Mucosa of descending colon (tissue), 3 donors: ENCODE measurements around the gene STXBP6. TPM values are rescaled to one million over a fixed set of nuclear protein-coding genes. Genes with fewer than 3 reads are reported as not detected.

ENCODE experiments used
- ATAC-seq: fragments of 200-7000 bp; cut with Tn5 transposase; one replicate; pipeline ENCODE4 v1.9.1; 2020; ENCODE audit warnings: mild to moderate bottlenecking, moderate library complexity
- DNase-seq, 3 donors: peaks; one replicate each; pipeline ENCODE4 v3.0.0-alpha.2; 2020
- H3K36me3 ChIP-seq: fragments of 200-600 bp; one replicate; pipeline ENCODE4 v1.8.0; 2021; ENCODE audit warnings: low read depth, mild to moderate bottlenecking
- H3K4me1 ChIP-seq: fragments of 200-600 bp; one replicate; pipeline ENCODE4 v1.8.0; 2021; ENCODE audit warnings: low read depth, mild to moderate bottlenecking
- H3K4me3 ChIP-seq: fragments of 200-600 bp; one replicate; pipeline ENCODE4 v1.8.0; 2021; ENCODE audit warnings: mild to moderate bottlenecking
- H3K9me3 ChIP-seq: fragments of 200-600 bp; one replicate; pipeline ENCODE4 v1.8.0; 2021; ENCODE audit warnings: mild to moderate bottlenecking
- CTCF ChIP-seq: fragments of 200-600 bp; IDR thresholded peaks from one replicate; pipeline ENCODE4 v1.8.0; 2022; ENCODE audit warnings: antibody characterized with exemption, mild to moderate bottlenecking
- intact Hi-C, 2 donors: fragments of 100-400 bp; cut with DNase I in 1 of 2; cut with micrococcal nuclease in 1 of 2; formaldehyde crosslinking; loops; one replicate each; pipeline versions ENCODE4 v1.11.0 to v1.11.1; 2022; cut with DNase I, micrococcal nuclease
- total RNA-seq, 3 donors: library from RNA; stranded (reverse); fragmentation: NEBNext Ultra II Directional in 2 of 3; extraction: Animal tissue kit (Norgen Biotek cat#: 25700) in 2 of 3; gene quantifications; one replicate each; pipeline versions ENCODE4 v1.2.1 to v1.2.4, GENCODE V29; 2021 to 2023
- donor health status: DM: no; HTN: no; CAD: no; lungs with moderate emphysema.
- donor health status: DM: no; HTN: no; CAD: no.
- donor health status: DM: no; HTN: yes; CAD: no.

STXBP6 gene
- total RNA-seq, 3 donors from 2014 or later, result 10.9 to 25.9 (median 19.8) TPM

GRCh38 chr14:24959791-24960331 is 90.1 kb downstream of the STXBP6 start:
- ATAC-seq (peak; percentile 71), DNase-seq (peak in 1 of 3 donors; percentile 31)
- Histone ChIP-seq H3K36me3 (no peaks in the 10 kb centered on the region), H3K4me3 (no peak overlapping the region), H3K9me3 (no peaks in the 10 kb centered on the region), H3K4me1 (no peaks in the 10 kb centered on the region)
- TF ChIP-seq CTCF, result no peak
- intact Hi-C loops, result no loop called here

DNA sequence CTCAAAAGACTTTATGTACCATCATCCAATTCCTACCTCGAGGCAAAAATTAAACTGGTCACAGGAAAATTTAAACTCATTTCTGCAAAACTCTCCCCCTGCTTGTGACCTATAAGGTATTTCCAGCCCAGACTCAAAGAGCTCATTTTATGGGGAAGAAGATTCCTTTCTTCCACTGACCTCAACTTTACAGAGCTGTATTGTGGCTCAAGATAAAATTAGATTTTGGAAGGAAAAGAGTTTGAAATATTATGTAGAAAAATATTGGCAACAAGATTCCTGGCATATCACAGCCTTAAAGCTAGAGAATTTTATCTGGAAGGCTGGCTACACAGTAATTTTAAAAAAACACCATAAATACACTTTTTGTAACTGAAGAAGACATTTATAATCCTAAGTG is 91.7 kb downstream of the STXBP6 start:
- DNase-seq, result no peak
- intact Hi-C loops, result no loop called here

GRCh38 chr14:24957814-24958213 is 92.1 kb downstream of the STXBP6 start:
- H3K9me3 ChIP-seq, result no peaks in the 10 kb centered on the region
- ATAC-seq (no peak), DNase-seq (no peak)
- no peaks in the 10 kb centered on the region for H3K4me1 ChIP-seq
- no peaks in the 10 kb centered on the region for H3K36me3 ChIP-seq
- no peak for TF ChIP-seq CTCF
- intact Hi-C loops, result no loop called here
- no peak overlapping the region for H3K4me3 ChIP-seq

More for the DNA sequence above, 91.7 kb downstream of the STXBP6 start:
- TF ChIP-seq CTCF, result no peak
- no peak for ATAC-seq
- Histone ChIP-seq H3K4me1 (no peaks in the 10 kb centered on the region), H3K4me3 (no peak overlapping the region), H3K9me3 (no peaks in the 10 kb centered on the region), H3K36me3 (no peaks in the 10 kb centered on the region)

DNA sequence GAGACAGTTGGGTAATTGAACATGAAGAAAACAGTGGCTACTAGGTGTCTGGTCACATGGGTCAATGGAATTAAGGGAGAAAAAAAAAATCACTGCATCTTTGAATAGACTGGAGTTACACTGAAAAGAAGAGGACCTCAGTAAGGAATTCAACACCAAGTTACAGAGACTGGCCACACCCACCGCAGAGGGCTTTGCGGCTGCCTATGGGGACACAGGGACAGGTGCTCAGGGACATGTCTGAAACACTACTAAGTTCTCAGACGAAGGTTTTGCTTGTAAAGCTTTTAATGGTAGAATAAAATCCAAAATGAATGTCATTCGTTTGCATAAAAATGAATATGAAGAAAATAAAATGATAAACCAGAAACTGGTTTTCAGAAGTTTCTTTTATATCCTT is 93.8 kb downstream of the STXBP6 start:
- no peak for ATAC-seq
- H3K4me1 ChIP-seq, result no peaks in the 10 kb centered on the region
- H3K36me3 ChIP-seq, result no peaks in the 10 kb centered on the region
- intact Hi-C loops, result no loop called here
- no peak for TF ChIP-seq CTCF
- H3K9me3 ChIP-seq, result no peaks in the 10 kb centered on the region
- DNase-seq, result no peak
- no peak overlapping the region for H3K4me3 ChIP-seq

DNA sequence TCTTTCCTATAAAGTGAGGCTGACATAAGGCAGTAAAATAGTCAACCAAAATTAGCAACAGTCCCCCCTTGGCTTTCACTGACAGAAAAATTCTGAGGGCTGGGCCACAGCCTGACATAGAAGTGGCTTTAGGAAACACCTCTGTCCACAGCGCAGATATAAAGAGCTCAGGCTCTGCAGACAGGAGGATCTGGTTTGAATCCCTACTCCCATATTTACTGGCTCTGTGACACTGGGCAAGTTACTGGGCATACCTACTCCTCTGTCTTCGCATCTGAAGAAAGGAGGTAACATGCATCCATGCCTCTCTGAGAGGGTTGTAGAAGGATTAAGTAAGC is 95.3 kb downstream of the STXBP6 start:
- Histone ChIP-seq H3K4me3 (no peak overlapping the region), H3K9me3 (no peaks in the 10 kb centered on the region), H3K36me3 (no peaks in the 10 kb centered on the region), H3K4me1 (no peaks in the 10 kb centered on the region)
- no peak for ATAC-seq
- intact Hi-C loops, result no loop called here
- TF ChIP-seq CTCF, result no peak
- DNase-seq, result no peak
